ENCODE data around the gene DVL2. TPM values are rescaled to one million over a fixed set of nuclear protein-coding genes. Genes with fewer than 3 reads are reported as not detected.

The DVL2 gene
- total RNA-seq, 1 experiment from 2014 or later = 36.9 TPM

- H3K9ac ChIP-seq (ENCODE audit: low read length) = no peak overlapping the region
- H3K4me1 ChIP-seq (ENCODE audit: insufficient read depth, low read length) = peaks cover 25% of the 10 kb centered on the region
- H3K36me3 ChIP-seq (ENCODE audit: low read depth, low read length) = no peaks in the 10 kb centered on the region
- H3K4me3 ChIP-seq (ENCODE audit: low read length) = peak overlapping the region; percentile 65
- intact Hi-C loops (cut with micrococcal nuclease) = no loop called here
- H3K27ac ChIP-seq (ENCODE audit: low read length) = no peak overlapping the region
- no peak for TF ChIP-seq EZH2phosphoT487 (IDR thresholded peaks at IDR 0.05; ENCODE audit: borderline replicate concordance, low read length)
- TF ChIP-seq EZH2 (IDR thresholded peaks at IDR 0.05; ENCODE audit: low read length, unreplicated experiment) = no peak
- TF ChIP-seq CTCF (conservative IDR thresholded peaks at IDR 0.05; ENCODE audit: low read depth, low read length) = no peak
- ATAC-seq (no peak), DNase-seq (no peak)
- no peaks in the 10 kb centered on the region for H4K20me1 ChIP-seq (ENCODE audit: low read length)
- H3F3A ChIP-seq (ENCODE audit: low read length, unreplicated experiment) = no peaks in the 10 kb centered on the region
- H3K79me2 ChIP-seq (ENCODE audit: low read length) = peaks cover 31% of the 10 kb centered on the region
- no peaks in the 10 kb centered on the region for H3K9me2 ChIP-seq (replicated peaks; ENCODE audit: low read length)
- H3K9me3 ChIP-seq (ENCODE audit: low read length) = no peaks in the 10 kb centered on the region
- H3K4me2 ChIP-seq (ENCODE audit: low read length) = peak overlapping the region; percentile 86
- ChIA-PET POLR2A (ENCODE audit: unreplicated experiment) (no interaction called here), CTCF (interaction anchor here (0.7 kb wide), 1 partner anchor 180 kb away, joined by 4 read pairs; the partner anchor contains the start of gene SLC16A13)
- no TSS peak for BruUV-seq (replicated peaks)
- no peak overlapping the region for H2AFZ ChIP-seq (ENCODE audit: low read length)
- no peaks in the 10 kb centered on the region for H3K27me3 ChIP-seq (ENCODE audit: low read length)
Observed at GRCh38 chr17:7215652-7216180, 18.6 kb downstream of the DVL2 start.

- no peaks in the 10 kb centered on the region for H3K27me3 ChIP-seq (ENCODE audit: low read length)
- H3K4me3 ChIP-seq (ENCODE audit: low read length) = peak overlapping the region; percentile 63; the same call in 1 of the 2 replicates
- no peak overlapping the region for H2AFZ ChIP-seq (ENCODE audit: low read length)
- H3K27ac ChIP-seq (ENCODE audit: low read length) = no peak overlapping the region
- H3K9ac ChIP-seq (ENCODE audit: low read length) = no peak overlapping the region
- H3K9me3 ChIP-seq (ENCODE audit: low read length) = no peaks in the 10 kb centered on the region
- intact Hi-C loops (cut with micrococcal nuclease) = no loop called here
- no peak for TF ChIP-seq EZH2 (IDR thresholded peaks at IDR 0.05; ENCODE audit: low read length, unreplicated experiment)
- no peak for TF ChIP-seq EZH2phosphoT487 (IDR thresholded peaks at IDR 0.05; ENCODE audit: borderline replicate concordance, low read length)
- no peak for TF ChIP-seq CTCF (conservative IDR thresholded peaks at IDR 0.05; ENCODE audit: low read depth, low read length)
- H3K36me3 ChIP-seq (ENCODE audit: low read depth, low read length) = no peaks in the 10 kb centered on the region
- no peaks in the 10 kb centered on the region for H3F3A ChIP-seq (ENCODE audit: low read length, unreplicated experiment)
- ChIA-PET POLR2A (ENCODE audit: unreplicated experiment) (no interaction called here), CTCF (interaction anchor here (0.7 kb wide), 1 partner anchor 179 kb away, joined by 4 read pairs; the partner anchor contains the start of gene SLC16A13)
- ATAC-seq (no peak), DNase-seq (peak; percentile 86)
- peaks cover 23% of the 10 kb centered on the region for H3K4me1 ChIP-seq (ENCODE audit: insufficient read depth, low read length)
- H4K20me1 ChIP-seq (ENCODE audit: low read length) = no peaks in the 10 kb centered on the region
- peaks cover 29% of the 10 kb centered on the region for H3K79me2 ChIP-seq (ENCODE audit: low read length)
- peak overlapping the region; percentile 82 for H3K4me2 ChIP-seq (ENCODE audit: low read length)
- no peaks in the 10 kb centered on the region for H3K9me2 ChIP-seq (replicated peaks; ENCODE audit: low read length)
- BruUV-seq (replicated peaks) = no TSS peak
Observed at GRCh38 chr17:7215136-7215638, 19.1 kb downstream of the DVL2 start.

All from PC-3 (cell line).